T47D (cell line): ENCODE data around the gene SLC19A2.
"Not testable (repeated sequence)": the region's sequence is repeated elsewhere in the genome, so short reads cannot be mapped to it uniquely, and the experiment has no call there.

ENCODE experiments used
- DNase-seq, 2 experiments: peaks; one replicate each; pipeline versions ENCODE4 v3.0.0 to v3.0.0-alpha.2; 2011 to 2012; ENCODE audit warnings: low read depth in 1 of 2, low spot score in 1 of 2
- JUND ChIP-seq: IDR thresholded peaks from 2 replicates; pipeline ENCODE4 v1.6.1; 2012; ENCODE audit warnings: low read depth
- in situ Hi-C: cut with HindIII; loops from 2 replicates; pipeline ENCODE4 v1.10.0; 2016; ENCODE audit warnings: low sequenced_read_pairs, low pct_unique_long_range_greater_than_20kb

SLC19A2 gene

DNA sequence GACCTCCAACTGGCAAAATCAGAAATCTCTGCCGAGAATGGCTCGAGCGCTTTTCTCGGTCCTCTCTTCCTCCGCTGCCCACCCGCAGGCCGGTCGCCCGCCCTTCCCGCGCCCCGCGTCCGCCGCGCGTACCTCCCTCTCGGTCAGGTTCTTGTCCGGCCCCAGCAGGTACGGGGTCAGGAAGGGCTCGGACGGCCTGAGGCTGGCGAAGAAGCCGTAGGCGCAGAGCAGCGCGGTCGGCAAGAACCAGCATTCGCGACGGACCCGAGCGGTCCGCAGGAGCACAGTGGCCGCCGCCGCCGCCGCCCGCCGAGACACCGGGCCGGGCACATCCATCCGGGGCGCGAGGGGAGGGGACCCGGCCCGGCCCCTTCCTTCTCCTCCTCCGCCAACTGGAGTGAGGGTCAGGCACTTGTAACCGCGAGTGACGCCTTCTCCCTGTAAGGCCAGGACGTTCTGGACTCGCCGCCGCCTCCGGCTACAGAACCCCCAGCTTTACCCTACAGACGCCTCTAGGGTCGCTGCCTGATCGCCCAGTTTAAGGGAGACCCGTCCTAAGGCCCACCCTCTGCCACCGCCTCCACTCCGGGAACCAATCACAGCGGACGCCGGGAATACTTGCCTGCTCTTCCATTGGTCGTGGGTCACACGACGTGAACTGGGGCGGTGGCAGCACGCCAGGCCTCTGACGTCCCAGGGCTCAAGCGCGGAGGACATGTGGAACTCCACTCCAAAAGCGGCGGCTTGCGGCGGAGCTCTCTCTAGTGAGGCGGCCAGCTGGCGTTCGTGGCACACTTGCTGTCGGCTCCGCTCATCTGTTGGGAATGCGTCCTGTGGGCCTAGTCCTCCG is at the start of gene SLC19A2:
Gene SLC19A2, minus strand, starts transcription at position 514 of the 850 bp plus-strand sequence. Its CDS starts 178 bp downstream, at position 336.
- TF ChIP-seq JUND: no peak
- in situ Hi-C loops: no loop called here
- peak; percentile 99 for DNase-seq

DNA sequence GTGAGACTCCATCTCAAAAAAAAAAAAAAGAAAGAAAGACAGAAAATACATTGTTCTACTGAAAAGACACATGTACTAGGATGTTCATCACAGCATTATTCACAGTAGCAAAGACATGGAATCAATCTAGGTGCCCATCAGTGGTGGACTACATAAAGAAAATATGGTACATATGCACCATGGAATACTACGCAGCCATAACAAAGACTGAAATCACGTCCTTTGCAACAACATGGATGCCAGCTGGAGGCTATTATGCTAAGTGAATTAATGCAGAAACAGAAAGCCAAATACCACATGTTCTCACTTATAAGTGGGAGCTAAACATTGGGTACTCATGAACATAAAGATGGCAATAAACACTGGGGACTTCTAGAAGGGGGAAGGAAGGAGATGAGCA is 48.9 kb upstream of the SLC19A2 start:
- in situ Hi-C loops: no loop called here
- no peak for TF ChIP-seq JUND
- no peak for DNase-seq

DNA sequence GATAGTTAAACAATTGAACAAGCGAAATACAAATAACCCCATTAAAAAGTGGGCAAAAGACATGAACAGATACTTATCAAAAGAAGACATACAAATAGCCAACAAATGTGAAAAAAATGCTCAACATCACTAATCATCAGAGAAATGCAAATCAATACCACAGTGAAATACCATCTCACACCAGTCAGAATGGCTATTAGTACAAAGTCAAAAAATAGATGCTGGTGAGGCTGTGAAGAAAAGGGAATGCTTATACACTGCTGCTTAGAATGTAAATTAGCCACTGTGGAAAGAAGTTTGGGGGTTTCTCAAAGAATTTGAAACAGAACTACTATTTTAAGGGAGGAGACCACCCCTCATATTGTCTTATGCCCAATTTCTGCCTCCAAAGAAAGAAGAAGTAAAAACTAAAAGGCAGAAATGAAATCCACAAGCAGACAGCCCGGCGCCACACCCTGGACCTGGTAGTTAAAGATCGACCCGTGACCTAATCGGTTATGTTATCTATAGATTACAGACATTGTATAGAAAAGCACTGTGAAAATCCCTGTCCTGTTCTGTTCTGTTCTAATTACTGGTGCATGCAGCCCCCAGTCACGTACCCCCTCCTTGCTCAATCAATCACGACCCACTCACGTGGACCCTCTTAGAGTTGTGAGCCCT is 47.9 kb upstream of the SLC19A2 start:
- DNase-seq, in situ Hi-C loops: not testable (repeated sequence)

GRCh38 chr1:169530448-169530847 is 44.7 kb upstream of the SLC19A2 start:
- in situ Hi-C loops: no loop called here
- no peak for DNase-seq
- no peak for TF ChIP-seq JUND

DNA sequence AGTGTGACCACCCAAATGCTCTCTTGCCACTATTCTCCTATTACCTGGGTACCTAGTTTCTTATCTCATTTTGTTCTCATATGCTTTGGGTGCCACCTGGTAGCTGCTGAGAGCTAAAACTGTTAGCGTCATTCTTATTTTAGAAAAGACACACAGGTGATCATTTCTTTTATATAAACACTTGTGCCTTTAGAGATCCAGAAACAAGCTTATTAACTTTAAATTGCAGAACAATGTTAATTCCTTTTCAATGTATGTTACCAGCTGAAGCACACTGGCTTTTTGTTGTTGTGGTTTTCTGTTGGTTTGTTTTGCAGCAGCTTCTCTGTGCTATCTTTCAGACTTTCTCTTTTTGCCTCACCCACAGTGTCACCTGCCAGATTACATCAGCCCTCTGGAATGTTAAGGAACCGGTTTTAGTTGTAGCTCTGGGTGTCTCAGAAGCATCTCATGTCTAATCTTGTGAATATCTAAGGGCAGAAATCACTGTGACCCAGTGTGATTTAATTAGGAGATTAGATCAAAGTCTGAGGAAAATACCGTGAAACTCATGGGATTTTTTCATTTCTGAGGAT is 43.4 kb upstream of the SLC19A2 start:
- peak; percentile 99 for TF ChIP-seq JUND
- in situ Hi-C loops: no loop called here
- DNase-seq: peak; percentile 9 to 94

DNA sequence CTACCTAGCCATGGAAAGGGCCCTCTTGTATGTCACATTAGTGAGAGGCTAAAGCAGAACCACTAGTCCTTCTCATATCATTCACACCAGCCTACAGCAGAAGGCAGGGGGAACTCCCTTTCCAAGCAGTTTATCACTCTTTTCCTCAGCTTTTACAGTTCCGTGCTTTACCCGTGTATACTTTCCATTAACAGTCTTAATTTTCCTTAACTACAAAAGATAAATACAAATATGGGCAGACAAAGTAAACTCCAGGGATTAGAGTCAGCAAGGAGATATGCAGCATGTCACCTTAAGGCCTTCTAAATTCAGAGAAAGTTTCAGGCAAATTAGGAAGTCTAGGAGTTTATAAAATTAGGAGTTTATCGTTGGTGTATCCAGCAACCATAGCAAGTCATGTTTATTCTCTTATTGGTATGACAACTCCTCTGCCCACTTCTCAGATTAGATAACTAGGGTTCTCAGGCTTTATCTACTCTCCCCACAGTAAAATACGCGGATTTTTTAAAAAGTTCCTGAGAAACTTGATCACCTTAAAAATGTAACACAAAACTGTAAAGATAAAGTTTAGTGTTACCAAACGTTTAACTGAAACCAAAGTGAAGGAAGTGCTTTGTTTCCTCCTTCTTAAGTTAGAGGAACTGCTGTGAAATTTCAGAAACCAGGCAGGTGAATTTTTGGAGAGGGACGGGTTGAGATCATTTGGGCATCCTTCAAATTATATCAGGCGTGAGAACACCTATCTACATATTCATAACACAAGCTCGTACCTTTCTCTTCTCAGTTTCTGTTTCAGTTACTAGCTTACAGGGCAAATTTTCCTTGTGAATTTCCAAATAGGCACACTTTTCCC is 42.7 kb upstream of the SLC19A2 start:
- DNase-seq: no peak
- in situ Hi-C loops: no loop called here
- no peak for TF ChIP-seq JUND

DNA sequence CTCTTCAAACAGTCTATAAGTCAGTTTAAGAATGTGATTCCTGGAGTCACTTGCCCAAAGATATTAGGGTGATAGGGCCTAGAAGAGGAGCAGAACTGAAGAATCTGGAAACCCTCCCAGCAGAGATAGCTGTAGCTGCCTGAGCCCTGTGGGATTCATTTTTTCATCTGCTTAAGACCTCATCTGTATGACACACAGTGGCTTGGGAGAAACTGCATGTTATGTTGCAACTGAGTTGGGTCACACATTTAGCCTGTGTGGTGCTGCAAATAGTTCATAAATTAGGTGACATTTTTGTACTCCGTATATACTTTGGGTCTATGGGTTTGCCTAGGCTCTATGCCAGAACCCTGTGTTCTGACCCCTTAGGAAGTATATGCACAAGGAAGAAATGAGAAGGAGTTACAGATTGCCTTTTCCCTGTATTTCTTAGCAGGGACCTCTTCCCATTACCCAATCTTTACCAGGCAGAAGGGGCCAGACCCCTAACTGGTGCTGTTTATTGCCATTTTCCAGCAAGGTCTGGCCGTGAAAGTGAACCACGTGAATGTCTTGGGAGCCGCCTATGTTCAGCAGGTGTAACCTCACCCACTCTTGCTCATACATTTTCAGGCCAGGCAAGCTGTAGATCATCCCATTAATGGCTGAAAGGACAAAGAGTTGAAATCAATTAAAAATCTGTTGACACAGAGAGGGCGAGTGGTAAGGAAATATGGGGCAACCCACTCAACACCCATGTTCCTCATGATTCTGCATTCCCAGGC is 41.9 kb upstream of the SLC19A2 start:
- in situ Hi-C loops: no loop called here
- DNase-seq: peak in 1 of 2 experiments; percentile 16
- no peak for TF ChIP-seq JUND

DNA sequence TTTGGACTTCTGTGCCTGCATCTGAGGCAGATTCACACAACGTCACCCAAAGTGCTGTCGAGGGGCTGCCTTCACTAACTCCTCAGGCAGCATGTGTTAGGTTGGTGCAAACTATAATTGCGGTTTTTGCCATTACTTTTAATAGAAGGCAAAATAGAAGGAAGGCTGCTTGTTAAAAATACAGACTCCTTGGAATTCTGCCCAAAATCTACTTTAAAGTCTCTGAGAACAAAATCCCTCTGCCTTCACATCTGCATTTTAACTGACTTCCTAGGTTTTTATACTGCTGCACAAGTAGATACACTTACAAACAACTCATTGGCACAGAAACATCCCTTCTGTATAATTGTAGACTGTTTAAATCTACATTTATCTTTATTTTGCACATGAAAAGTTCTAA is 41.3 kb upstream of the SLC19A2 start:
- TF ChIP-seq JUND: no peak
- in situ Hi-C loops: no loop called here
- no peak for DNase-seq

DNA sequence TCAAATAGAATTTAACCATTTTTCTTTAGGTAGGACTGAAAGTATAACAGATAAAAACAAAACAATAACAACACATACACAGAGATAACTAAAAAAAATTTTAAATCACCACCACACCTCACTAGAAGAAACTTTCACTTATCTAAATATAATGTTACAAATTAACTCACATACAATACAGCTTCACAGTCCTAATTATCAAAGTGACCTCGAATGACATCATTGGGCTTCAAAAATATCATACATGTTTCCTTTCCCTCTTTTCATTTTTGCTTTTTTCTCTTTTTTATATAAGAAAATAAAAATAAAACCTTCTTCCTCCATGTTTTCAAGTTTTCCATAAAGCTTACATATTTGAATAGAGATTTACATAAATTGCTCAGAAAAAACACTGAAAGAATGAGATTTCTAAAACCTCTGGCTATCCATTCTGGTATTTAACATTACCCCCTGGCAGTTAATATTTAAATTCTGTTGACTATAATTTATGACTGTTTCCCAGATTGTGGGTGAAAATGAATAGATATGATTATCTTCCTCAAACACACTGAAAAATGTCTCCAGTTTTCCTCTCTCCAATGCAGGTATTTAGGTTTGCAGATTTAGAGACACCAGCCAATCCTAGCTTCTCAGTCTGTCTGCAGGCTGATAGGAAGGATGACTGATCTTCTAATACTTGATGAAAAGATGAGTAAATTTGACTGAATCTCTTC is 40.5 kb upstream of the SLC19A2 start:
- no peak for TF ChIP-seq JUND
- in situ Hi-C loops: no loop called here
- no peak for DNase-seq

GRCh38 chr1:169525391-169525790 is 39.6 kb upstream of the SLC19A2 start:
- DNase-seq: no peak
- no peak for TF ChIP-seq JUND
- in situ Hi-C loops: no loop called here

GRCh38 chr1:169523904-169524303 is 38.2 kb upstream of the SLC19A2 start:
- DNase-seq: no peak
- no peak for TF ChIP-seq JUND
- in situ Hi-C loops: no loop called here
